GM18870 (cell line): ENCODE data around the gene KIAA0408.

Experiments used
- ATAC-seq: cut with Tn5 transposase; IDR thresholded peaks from one replicate; pipeline ENCODE4 v1.9.1; 2021; ENCODE audit warnings: moderate library complexity; ENCODE audit not compliant: unreplicated experiment

Gene KIAA0408

GRCh38 chr6:127459231-127459641 is at the start of gene KIAA0408:
Gene KIAA0408, minus strand, starts transcription at chr6:127459389. Its CDS starts 5,408 bp downstream, at chr6:127453981.
- no peak for ATAC-seq

- no peak for ATAC-seq
Observed at GRCh38 chr6:127506894-127507293, 47.7 kb upstream of the KIAA0408 start.

- ATAC-seq = no peak
Observed at GRCh38 chr6:127503022-127503421, 43.8 kb upstream of the KIAA0408 start.

GRCh38 chr6:127497410-127497809 is 38.2 kb upstream of the KIAA0408 start:
- ATAC-seq = no peak

GRCh38 chr6:127496471-127496870 is 37.3 kb upstream of the KIAA0408 start:
- no peak for ATAC-seq

- ATAC-seq = no peak
Observed at GRCh38 chr6:127494240-127494767, 35.1 kb upstream of the KIAA0408 start.

GRCh38 chr6:127489248-127489647 is 30.1 kb upstream of the KIAA0408 start:
- no peak for ATAC-seq

GRCh38 chr6:127486934-127487333 is 27.7 kb upstream of the KIAA0408 start:
- no peak for ATAC-seq

- peak; percentile 98 for ATAC-seq
Observed at GRCh38 chr6:127484212-127484863, 25.1 kb upstream of the KIAA0408 start.

GRCh38 chr6:127483399-127484055 is 24.3 kb upstream of the KIAA0408 start:
- peak; percentile 23 for ATAC-seq

GRCh38 chr6:127482325-127482724 is 23.1 kb upstream of the KIAA0408 start:
- no peak for ATAC-seq

GRCh38 chr6:127481628-127482027 is 22.4 kb upstream of the KIAA0408 start:
- no peak for ATAC-seq

GRCh38 chr6:127481111-127481510 is 21.9 kb upstream of the KIAA0408 start:
- no peak for ATAC-seq

GRCh38 chr6:127477658-127478057 is 18.5 kb upstream of the KIAA0408 start:
- no peak for ATAC-seq

GRCh38 chr6:127475823-127476176 is 16.6 kb upstream of the KIAA0408 start:
- ATAC-seq = no peak

GRCh38 chr6:127475135-127475822 is 16.1 kb upstream of the KIAA0408 start:
- no peak for ATAC-seq

GRCh38 chr6:127471379-127472255 is 12.4 kb upstream of the KIAA0408 start:
- no peak for ATAC-seq

GRCh38 chr6:127468936-127469335 is 9.7 kb upstream of the KIAA0408 start:
- ATAC-seq = no peak

GRCh38 chr6:127466416-127466815 is 7.2 kb upstream of the KIAA0408 start:
- ATAC-seq = no peak

- peak; percentile 86 for ATAC-seq
Observed at GRCh38 chr6:127464881-127465459, 5.8 kb upstream of the KIAA0408 start.
